Fibroblast of lung (primary cell): ENCODE measurements around the gene TTC27. TPM values are rescaled to one million over a fixed set of nuclear protein-coding genes. Genes with fewer than 3 reads are reported as not detected.

Experiments used
- DNase-seq, 2 donors: peaks; one replicate each; pipeline versions ENCODE4 v3.0.0 to v3.0.0-alpha.2; 2010; ENCODE audit warnings: low read depth in 2 of 2
- H2AFZ ChIP-seq: 2 replicates; pipeline ENCODE4 v1.5.1; 2012; ENCODE audit warnings: low read length, control low read depth, inconsistent platforms
- H3K27ac ChIP-seq: 2 replicates; pipeline ENCODE4 v1.5.1; 2011; ENCODE audit warnings: low read length, control low read depth; ENCODE audit not compliant: insufficient read depth
- H3K27me3 ChIP-seq: 2 replicates; pipeline ENCODE4 v1.5.1; 2011; ENCODE audit warnings: mild to moderate bottlenecking, low read length; ENCODE audit not compliant: control insufficient read depth, insufficient read depth
- H3K36me3 ChIP-seq: 2 replicates; pipeline ENCODE4 v1.5.1; 2011; ENCODE audit warnings: low read length; ENCODE audit not compliant: control insufficient read depth, insufficient read depth
- H3K4me1 ChIP-seq: 2 replicates; pipeline ENCODE4 v1.5.1; 2011; ENCODE audit warnings: low read length; ENCODE audit not compliant: control insufficient read depth, insufficient read depth; ENCODE audit errors: extremely low read depth
- H3K4me2 ChIP-seq: 2 replicates; pipeline ENCODE4 v1.5.1; 2011; ENCODE audit warnings: low read length, control low read depth; ENCODE audit not compliant: insufficient read depth; ENCODE audit errors: extremely low read depth
- H3K4me3 ChIP-seq, 4 experiments: fragments of 200-600 bp in 1 of 4; sonication (generic) in 1 of 4; replicated peaks in 1 of 4; 2 replicates each; pipeline ENCODE4 v1.5.1; 2011 to 2016; ENCODE audit warnings: low read length in 4 of 4, low read depth in 3 of 4, mild to moderate bottlenecking in 3 of 4, control low read depth in 2 of 4, inconsistent platforms in 1 of 4, mixed read lengths in 1 of 4; ENCODE audit not compliant: insufficient read depth in 1 of 4; ENCODE audit errors: control extremely low read depth in 1 of 4
- H3K79me2 ChIP-seq: 2 replicates; pipeline ENCODE4 v1.5.1; 2012; ENCODE audit warnings: mild to moderate bottlenecking, low read length, inconsistent platforms; ENCODE audit not compliant: control insufficient read depth, insufficient read depth
- H3K9ac ChIP-seq: 2 replicates; pipeline ENCODE4 v1.5.1; 2011; ENCODE audit warnings: mild to moderate bottlenecking, low read length, control low read depth; ENCODE audit not compliant: insufficient read depth
- H3K9me3 ChIP-seq: 2 replicates; pipeline ENCODE4 v1.5.1; 2012; ENCODE audit warnings: low read depth, low read length; ENCODE audit not compliant: control insufficient read depth, insufficient read depth
- H4K20me1 ChIP-seq: 2 replicates; pipeline ENCODE4 v1.5.1; 2011; ENCODE audit warnings: low read length; ENCODE audit not compliant: control insufficient read depth, insufficient read depth; ENCODE audit errors: extremely low read depth
- EZH2 ChIP-seq: IDR thresholded peaks from 2 replicates; pipeline ENCODE4 v1.5.1; 2012; ENCODE audit warnings: low read length, control low read depth, mild to moderate bottlenecking; ENCODE audit errors: missing control alignments
- polyA plus RNA-seq, 2 donors: library from polyadenylated mRNA; depleted of rRNA in 1 of 2; stranded (reverse) in 1 of 2; unstranded in 1 of 2; fragments of >200 nt; gene quantifications; 2 replicates each; pipeline ENCODE4 v1.2.1, GENCODE V29; 2011 to 2012; ENCODE audit warnings: missing spikeins in 1 of 2
- total RNA-seq: library from RNA; depleted of rRNA; stranded (reverse); fragments of >200 nt; gene quantifications from 2 replicates; pipeline ENCODE4 v1.2.1, GENCODE V29; 2014
- TF ChIP-seq, protein P1 (sequence below), 2 donors: IDR thresholded peaks in 1 of 2; conservative IDR thresholded peaks in 1 of 2; 1 replicate in 1 of 2; 2 replicates in 1 of 2; pipeline ENCODE4 v1.5.1; 2011 to 2012; ENCODE audit warnings: low read length in 2 of 2, control low read depth in 1 of 2, inconsistent platforms in 1 of 2, low read depth in 1 of 2, mild to moderate bottlenecking in 1 of 2

The TTC27 gene
- total and polyA plus RNA-seq, 2 donors (not counting 1 experiment from before 2014, with no cell fraction given), result 15.7 to 19.3 TPM

DNA sequence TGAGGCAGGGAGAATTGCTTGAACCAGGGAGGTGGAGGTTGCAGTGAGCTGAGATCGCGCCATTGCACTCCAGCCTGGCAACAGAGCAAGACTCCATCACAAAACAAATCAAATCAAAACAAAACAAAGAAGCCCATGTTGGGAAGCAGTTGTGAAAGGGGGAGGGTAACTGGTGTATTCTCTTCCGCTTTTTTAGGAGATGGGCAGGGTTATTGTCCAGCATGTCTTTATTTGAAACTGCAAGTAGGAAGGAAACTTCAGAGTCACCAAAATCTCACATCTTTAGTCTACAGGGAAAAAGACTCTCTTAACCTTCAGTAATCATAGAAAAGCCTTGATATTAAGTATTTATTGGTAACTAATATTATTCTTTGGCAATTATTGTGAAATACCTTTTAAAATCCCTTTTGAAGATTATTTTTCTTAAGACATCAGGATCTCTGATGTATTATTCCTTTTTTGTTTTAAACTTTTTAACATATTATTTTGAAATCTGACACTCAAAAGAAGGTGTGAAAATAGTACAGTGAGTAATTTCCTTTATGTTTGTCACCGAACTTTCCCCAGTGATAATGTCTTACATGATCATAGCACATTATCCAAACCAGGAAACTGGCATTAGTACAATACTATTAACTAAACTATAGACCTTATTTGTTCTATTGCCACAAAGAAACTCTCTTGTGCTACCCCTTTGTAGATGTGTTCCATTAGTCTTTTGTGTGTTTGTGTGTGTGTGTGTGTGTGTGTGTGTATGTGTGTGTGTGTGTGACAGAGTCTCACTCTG is 234.6 kb downstream of the TTC27 start:
- peaks cover 3% of the 10 kb centered on the region for H3K27me3 ChIP-seq
- H3K4me2 ChIP-seq, result no peak overlapping the region
- H4K20me1 ChIP-seq, result no peaks in the 10 kb centered on the region
- no peak for DNase-seq
- TF ChIP-seq, protein P1, sequence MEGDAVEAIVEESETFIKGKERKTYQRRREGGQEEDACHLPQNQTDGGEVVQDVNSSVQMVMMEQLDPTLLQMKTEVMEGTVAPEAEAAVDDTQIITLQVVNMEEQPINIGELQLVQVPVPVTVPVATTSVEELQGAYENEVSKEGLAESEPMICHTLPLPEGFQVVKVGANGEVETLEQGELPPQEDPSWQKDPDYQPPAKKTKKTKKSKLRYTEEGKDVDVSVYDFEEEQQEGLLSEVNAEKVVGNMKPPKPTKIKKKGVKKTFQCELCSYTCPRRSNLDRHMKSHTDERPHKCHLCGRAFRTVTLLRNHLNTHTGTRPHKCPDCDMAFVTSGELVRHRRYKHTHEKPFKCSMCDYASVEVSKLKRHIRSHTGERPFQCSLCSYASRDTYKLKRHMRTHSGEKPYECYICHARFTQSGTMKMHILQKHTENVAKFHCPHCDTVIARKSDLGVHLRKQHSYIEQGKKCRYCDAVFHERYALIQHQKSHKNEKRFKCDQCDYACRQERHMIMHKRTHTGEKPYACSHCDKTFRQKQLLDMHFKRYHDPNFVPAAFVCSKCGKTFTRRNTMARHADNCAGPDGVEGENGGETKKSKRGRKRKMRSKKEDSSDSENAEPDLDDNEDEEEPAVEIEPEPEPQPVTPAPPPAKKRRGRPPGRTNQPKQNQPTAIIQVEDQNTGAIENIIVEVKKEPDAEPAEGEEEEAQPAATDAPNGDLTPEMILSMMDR (conservative IDR thresholded peaks at IDR 0.05 in 1 of 2, IDR thresholded peaks at IDR 0.05 in 1 of 2; ENCODE audit: low read depth in 1 of 2, low read length in 2 of 2), result no peak
- no peak for TF ChIP-seq EZH2
- no peak overlapping the region for H2AFZ ChIP-seq
- no peaks in the 10 kb centered on the region for H3K9me3 ChIP-seq
- H3K4me1 ChIP-seq, result peaks cover 18% of the 10 kb centered on the region
- H3K36me3 ChIP-seq, result no peaks in the 10 kb centered on the region
- H3K9ac ChIP-seq, result no peak overlapping the region
- H3K79me2 ChIP-seq, result no peaks in the 10 kb centered on the region
- H3K27ac ChIP-seq, result no peak overlapping the region
- H3K4me3 ChIP-seq, result no peak overlapping the region

GRCh38 chr2:32863326-32863725 is 235.5 kb downstream of the TTC27 start:
- DNase-seq, result no peak
- Histone ChIP-seq H3K36me3 (no peaks in the 10 kb centered on the region), H3K4me3 (no peak overlapping the region), H3K27me3 (peaks cover 3% of the 10 kb centered on the region), H3K79me2 (no peaks in the 10 kb centered on the region), H4K20me1 (no peaks in the 10 kb centered on the region), H3K4me1 (peaks cover 18% of the 10 kb centered on the region), H3K27ac (no peak overlapping the region), H3K4me2 (no peak overlapping the region), H2AFZ (no peak overlapping the region), H3K9me3 (no peaks in the 10 kb centered on the region), H3K9ac (no peak overlapping the region)
- TF ChIP-seq, protein P1 (conservative IDR thresholded peaks at IDR 0.05 in 1 of 2, IDR thresholded peaks at IDR 0.05 in 1 of 2; ENCODE audit: low read depth in 1 of 2, low read length in 2 of 2), result no peak
- no peak for TF ChIP-seq EZH2

GRCh38 chr2:32863803-32864202 is 236.0 kb downstream of the TTC27 start:
- H3K36me3 ChIP-seq, result no peaks in the 10 kb centered on the region
- no peak overlapping the region for H2AFZ ChIP-seq
- peak in 1 of 2 donors; percentile 57 for DNase-seq
- no peak overlapping the region for H3K9ac ChIP-seq
- peaks cover 18% of the 10 kb centered on the region for H3K4me1 ChIP-seq
- H3K4me3 ChIP-seq, result no peak overlapping the region
- H3K4me2 ChIP-seq, result no peak overlapping the region
- H3K9me3 ChIP-seq, result no peaks in the 10 kb centered on the region
- no peak overlapping the region for H3K27ac ChIP-seq
- no peaks in the 10 kb centered on the region for H3K79me2 ChIP-seq
- peaks cover 3% of the 10 kb centered on the region for H3K27me3 ChIP-seq
- no peak for TF ChIP-seq EZH2
- TF ChIP-seq, protein P1 (conservative IDR thresholded peaks at IDR 0.05 in 1 of 2, IDR thresholded peaks at IDR 0.05 in 1 of 2; ENCODE audit: low read depth in 1 of 2, low read length in 2 of 2), result no peak
- no peaks in the 10 kb centered on the region for H4K20me1 ChIP-seq
